Hepatocyte (in vitro differentiated cells): ENCODE results near the gene ERCC1. TPM values are rescaled to one million over a fixed set of nuclear protein-coding genes. Genes with fewer than 3 reads are reported as not detected.

Source experiments
- DNase-seq: peaks from one replicate; pipeline ENCODE4 v3.0.0-alpha.2; 2016; ENCODE audit warnings: low spot score
- H2AFZ ChIP-seq: fragments of 200-600 bp; sonication (generic); 2 replicates; pipeline ENCODE4 v1.6.0; 2016; ENCODE audit warnings: antibody characterized with exemption, mild to moderate bottlenecking
- H3K27ac ChIP-seq: fragments of 200-600 bp; sonication (generic); 2 replicates; pipeline ENCODE4 v1.5.1; 2016; ENCODE audit warnings: mild to moderate bottlenecking
- H3K27me3 ChIP-seq: fragments of 200-600 bp; sonication (generic); 2 replicates; pipeline ENCODE4 v1.6.1; 2016
- H3K36me3 ChIP-seq: fragments of 200-600 bp; sonication (generic); replicated peaks from 2 replicates; pipeline ENCODE4 v1.5.1; 2016; ENCODE audit warnings: low read depth; ENCODE audit not compliant: insufficient read depth
- H3K4me1 ChIP-seq: fragments of 200-600 bp; sonication (generic); 2 replicates; pipeline ENCODE4 v1.5.1; 2016; ENCODE audit warnings: mild to moderate bottlenecking, moderate library complexity; ENCODE audit not compliant: insufficient read depth
- H3K4me2 ChIP-seq: fragments of 200-600 bp; sonication (generic); 2 replicates; pipeline ENCODE4 v1.6.0; 2016
- H3K4me3 ChIP-seq: fragments of 200-600 bp; sonication (generic); 2 replicates; pipeline ENCODE4 v1.5.1; 2016; ENCODE audit warnings: mild to moderate bottlenecking
- H3K79me2 ChIP-seq: fragments of 200-600 bp; sonication (generic); 2 replicates; pipeline ENCODE4 v1.6.0; 2017; ENCODE audit warnings: mild to moderate bottlenecking
- H3K9me2 ChIP-seq: fragments of 200-600 bp; sonication (generic); replicated peaks from 2 replicates; pipeline ENCODE4 v1.6.0; 2017; ENCODE audit warnings: mild to moderate bottlenecking; ENCODE audit not compliant: insufficient read depth
- H3K9me3 ChIP-seq: fragments of 200-600 bp; sonication (generic); 2 replicates; pipeline ENCODE4 v1.5.1; 2016; ENCODE audit warnings: low read depth, mild to moderate bottlenecking
- H4K20me1 ChIP-seq: fragments of 200-600 bp; sonication (generic); 2 replicates; pipeline ENCODE4 v1.6.0; 2016; ENCODE audit warnings: mild to moderate bottlenecking; ENCODE audit not compliant: insufficient read depth, poor library complexity, severe bottlenecking
- EZH2 ChIP-seq: fragments of 200-600 bp; sonication (generic); IDR thresholded peaks from 2 replicates; pipeline ENCODE4 v1.6.1; 2016; ENCODE audit warnings: antibody characterized with exemption, mild to moderate bottlenecking, borderline replicate concordance
- EZH2phosphoT487 ChIP-seq: fragments of 200-600 bp; sonication (generic); IDR thresholded peaks from one replicate; pipeline ENCODE4 v1.6.1; 2018; ENCODE audit warnings: antibody characterized with exemption, mild to moderate bottlenecking, low read depth, moderate library complexity; ENCODE audit not compliant: unreplicated experiment, severe bottlenecking
- WGBS: methylation state at CpG from one replicate; pipeline ENCODE4 v1.1.6; 2016; ENCODE audit warnings: low lambda C conversion rate; ENCODE audit errors: missing lambda C conversion rate; 5-methylcytosine and 5-hydroxymethylcytosine counted together
- polyA plus RNA-seq: library from polyadenylated mRNA; unstranded; fragments of >200 nt; fragmentation: Nextera tagmentation; extraction: Ambion mirVana; gene quantifications from 2 replicates; pipeline ENCODE4 v1.2.1, GENCODE V29; 2016
- total RNA-seq: library from RNA; depleted of rRNA; stranded (reverse); fragments of >200 nt; gene quantifications from 2 replicates; pipeline ENCODE4 v1.2.3, GENCODE V29; 2014
- TF ChIP-seq, protein P1 (sequence below): fragments of 200-600 bp; sonication (generic); IDR thresholded peaks from 2 replicates; pipeline ENCODE4 v1.5.1; 2016; ENCODE audit warnings: antibody characterized with exemption, mild to moderate bottlenecking; ENCODE audit not compliant: poor library complexity

ERCC1 gene
- total and polyA plus RNA-seq, 2 experiments from 2014 or later = 42.5 to 66.7 TPM

DNA sequence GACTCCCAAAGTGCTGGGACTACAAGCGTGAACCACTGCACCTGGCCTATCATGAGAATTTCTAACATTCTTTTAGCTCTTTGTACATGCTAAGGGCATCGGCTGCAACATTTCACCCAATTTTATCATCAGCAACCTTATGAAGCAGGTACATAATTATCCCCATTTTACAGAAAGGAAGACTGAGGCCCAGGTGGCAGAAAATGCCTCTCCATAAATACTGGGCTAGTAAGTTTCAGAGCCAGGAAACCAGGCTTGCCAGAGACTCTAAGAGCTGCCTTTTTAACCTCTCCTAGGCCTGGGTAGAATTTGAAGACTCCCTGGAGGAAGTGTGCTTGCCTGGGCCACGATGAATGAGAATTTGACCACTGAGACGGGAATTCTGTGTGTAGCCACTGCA lies 55.6 kb downstream of the ERCC1 start:
- H3K36me3 ChIP-seq = no peaks in the 10 kb centered on the region
- peaks cover 10% of the 10 kb centered on the region for H3K79me2 ChIP-seq
- H2AFZ ChIP-seq = no peak overlapping the region
- H3K4me2 ChIP-seq = no peak overlapping the region
- H3K27ac ChIP-seq = no peak overlapping the region
- WGBS = 93% methylated on average over 4 of the region's 4 CpGs
- no peak for DNase-seq
- H3K4me1 ChIP-seq = no peaks in the 10 kb centered on the region
- H3K27me3 ChIP-seq = no peaks in the 10 kb centered on the region
- no peak overlapping the region for H3K4me3 ChIP-seq
- H3K9me2 ChIP-seq = no peaks in the 10 kb centered on the region
- no peaks in the 10 kb centered on the region for H4K20me1 ChIP-seq
- no peaks in the 10 kb centered on the region for H3K9me3 ChIP-seq
- TF ChIP-seq EZH2 (no peak), EZH2phosphoT487 (no peak)
- TF ChIP-seq, protein P1, sequence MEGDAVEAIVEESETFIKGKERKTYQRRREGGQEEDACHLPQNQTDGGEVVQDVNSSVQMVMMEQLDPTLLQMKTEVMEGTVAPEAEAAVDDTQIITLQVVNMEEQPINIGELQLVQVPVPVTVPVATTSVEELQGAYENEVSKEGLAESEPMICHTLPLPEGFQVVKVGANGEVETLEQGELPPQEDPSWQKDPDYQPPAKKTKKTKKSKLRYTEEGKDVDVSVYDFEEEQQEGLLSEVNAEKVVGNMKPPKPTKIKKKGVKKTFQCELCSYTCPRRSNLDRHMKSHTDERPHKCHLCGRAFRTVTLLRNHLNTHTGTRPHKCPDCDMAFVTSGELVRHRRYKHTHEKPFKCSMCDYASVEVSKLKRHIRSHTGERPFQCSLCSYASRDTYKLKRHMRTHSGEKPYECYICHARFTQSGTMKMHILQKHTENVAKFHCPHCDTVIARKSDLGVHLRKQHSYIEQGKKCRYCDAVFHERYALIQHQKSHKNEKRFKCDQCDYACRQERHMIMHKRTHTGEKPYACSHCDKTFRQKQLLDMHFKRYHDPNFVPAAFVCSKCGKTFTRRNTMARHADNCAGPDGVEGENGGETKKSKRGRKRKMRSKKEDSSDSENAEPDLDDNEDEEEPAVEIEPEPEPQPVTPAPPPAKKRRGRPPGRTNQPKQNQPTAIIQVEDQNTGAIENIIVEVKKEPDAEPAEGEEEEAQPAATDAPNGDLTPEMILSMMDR = no peak

DNA sequence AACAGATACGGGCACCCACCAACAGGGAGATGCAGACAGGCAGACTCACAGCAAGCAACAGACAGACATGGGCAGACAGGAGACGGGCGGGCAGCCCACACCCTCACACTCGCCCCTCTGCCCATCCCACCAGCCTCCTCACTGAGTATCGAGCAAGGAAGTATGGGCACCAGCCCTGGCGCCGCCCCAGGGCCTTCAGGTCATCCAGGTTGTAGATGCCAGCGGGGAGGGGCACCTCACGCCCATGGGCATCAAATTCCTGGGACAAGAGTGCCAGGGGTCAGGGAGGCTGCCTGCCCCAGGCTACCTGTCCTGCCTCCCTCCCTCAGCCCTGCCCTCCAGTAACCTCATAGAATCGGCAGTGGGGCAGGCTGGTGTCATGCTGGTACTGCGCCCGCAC lies 59.0 kb downstream of the ERCC1 start:
- Histone ChIP-seq H3K27me3 (no peaks in the 10 kb centered on the region), H4K20me1 (no peaks in the 10 kb centered on the region), H3K4me1 (no peaks in the 10 kb centered on the region), H3K36me3 (no peaks in the 10 kb centered on the region), H3K9me2 (no peaks in the 10 kb centered on the region), H2AFZ (no peak overlapping the region), H3K4me3 (no peak overlapping the region), H3K79me2 (peaks cover 9% of the 10 kb centered on the region), H3K9me3 (no peaks in the 10 kb centered on the region), H3K27ac (no peak overlapping the region), H3K4me2 (no peak overlapping the region)
- TF ChIP-seq, protein P1 = no peak
- no peak for TF ChIP-seq EZH2phosphoT487
- no peak for DNase-seq
- WGBS = 95% methylated on average over 12 of the region's 12 CpGs

DNA sequence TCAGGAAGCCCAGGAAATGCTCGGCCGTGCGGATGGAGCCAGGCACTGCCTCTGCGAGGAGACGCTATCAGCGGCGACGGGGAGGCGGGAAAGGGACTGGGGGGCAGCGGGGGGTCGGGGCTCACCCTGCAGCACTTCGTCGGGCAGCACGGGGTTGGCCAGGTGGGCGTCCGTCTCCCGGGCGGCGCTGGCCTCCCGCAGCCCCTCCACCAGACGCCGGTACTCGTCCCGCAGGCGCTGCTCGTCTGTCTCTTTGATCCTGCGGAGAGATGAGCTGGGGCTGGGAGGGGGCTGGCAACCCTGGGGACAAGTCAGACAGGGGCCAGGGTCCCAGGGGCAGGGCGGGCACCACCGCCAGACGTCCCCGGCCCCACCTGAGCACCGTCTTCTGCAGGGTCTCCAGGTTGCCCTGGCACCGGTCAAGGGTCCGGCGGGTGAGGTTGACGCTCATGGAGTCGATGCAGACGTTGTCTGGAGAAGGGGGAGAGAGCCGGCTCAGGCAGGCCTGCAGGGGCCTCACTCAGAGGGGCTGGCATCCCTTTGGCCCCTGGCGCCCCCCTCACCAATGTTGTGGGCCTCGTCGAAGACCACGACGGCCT lies 59.8 kb downstream of the ERCC1 start:
- H3K4me2 ChIP-seq = no peak overlapping the region
- H3K4me3 ChIP-seq = no peak overlapping the region
- TF ChIP-seq, protein P1 = no peak
- TF ChIP-seq EZH2 (no peak), EZH2phosphoT487 (no peak)
- H3K4me1 ChIP-seq = no peaks in the 10 kb centered on the region
- H3K9me3 ChIP-seq = no peaks in the 10 kb centered on the region
- H4K20me1 ChIP-seq = no peaks in the 10 kb centered on the region
- no peak overlapping the region for H3K27ac ChIP-seq
- H3K79me2 ChIP-seq = peaks cover 4% of the 10 kb centered on the region
- H3K9me2 ChIP-seq = no peaks in the 10 kb centered on the region
- no peaks in the 10 kb centered on the region for H3K27me3 ChIP-seq
- WGBS = 98% methylated on average over 30 of the region's 44 CpGs
- DNase-seq = no peak
- H3K36me3 ChIP-seq = no peaks in the 10 kb centered on the region
- no peak overlapping the region for H2AFZ ChIP-seq
